HG03571 (cell line): ENCODE measurements around the gene BPI.
"Not testable (repeated sequence)": the region's sequence is repeated elsewhere in the genome, so short reads cannot be mapped to it uniquely, and the experiment has no call there.

Experiments
- ATAC-seq: cut with Tn5 transposase; IDR thresholded peaks from one replicate; pipeline ENCODE4 v1.9.1; 2021; ENCODE audit not compliant: unreplicated experiment

The BPI gene

GRCh38 chr20:38302786-38303185 lies 1.2 kb upstream of the BPI start:
- no peak for ATAC-seq

DNA sequence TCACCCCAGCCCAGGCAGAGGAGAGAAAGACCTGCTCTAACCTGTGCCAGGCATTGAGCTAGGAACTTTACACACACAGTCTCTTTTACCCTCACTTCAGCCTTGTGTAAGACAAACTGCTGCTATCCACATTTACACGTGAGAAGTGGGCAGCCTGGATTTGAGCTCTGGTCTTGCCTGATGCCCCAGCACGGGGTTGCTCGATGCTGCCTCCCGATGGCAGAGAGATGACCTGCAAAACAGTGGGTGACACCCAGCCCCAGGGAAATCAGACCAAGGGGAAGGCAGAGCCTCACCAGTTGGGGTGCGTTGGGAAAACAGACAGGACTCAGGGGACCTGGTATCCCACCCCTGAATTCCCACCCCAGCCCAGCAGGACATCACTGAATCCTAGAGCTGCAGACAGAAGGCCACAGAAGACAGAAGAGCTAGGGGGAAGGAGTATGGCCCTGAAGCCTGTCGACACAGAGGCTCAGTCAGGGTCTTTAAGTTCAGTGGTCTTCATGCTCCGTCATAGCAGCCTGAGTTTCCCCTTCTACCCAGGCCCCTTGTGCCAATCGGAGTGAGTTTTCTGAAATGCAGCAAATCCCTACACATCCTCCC lies 990 bp downstream of the BPI start:
- no peak for ATAC-seq

DNA sequence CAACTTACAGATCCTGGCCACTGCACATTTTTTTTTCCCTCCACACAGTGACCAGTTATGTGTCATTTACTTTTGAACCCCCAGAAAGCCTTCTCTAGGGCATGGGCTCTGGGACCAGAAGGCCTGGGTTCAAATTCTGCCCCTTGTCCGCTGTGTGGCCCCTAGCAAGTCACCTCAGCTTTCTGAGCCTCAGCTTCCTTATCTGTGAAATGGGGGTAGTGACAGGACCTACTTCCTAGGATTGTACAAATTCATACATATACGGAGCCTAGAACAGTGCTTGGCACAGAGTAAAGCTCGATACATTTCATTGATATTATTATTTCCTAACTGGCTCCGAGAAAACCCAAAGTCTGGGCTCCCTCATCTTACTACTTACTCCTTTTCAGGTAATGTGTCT lies 1.6 kb downstream of the BPI start:
- no peak for ATAC-seq

DNA sequence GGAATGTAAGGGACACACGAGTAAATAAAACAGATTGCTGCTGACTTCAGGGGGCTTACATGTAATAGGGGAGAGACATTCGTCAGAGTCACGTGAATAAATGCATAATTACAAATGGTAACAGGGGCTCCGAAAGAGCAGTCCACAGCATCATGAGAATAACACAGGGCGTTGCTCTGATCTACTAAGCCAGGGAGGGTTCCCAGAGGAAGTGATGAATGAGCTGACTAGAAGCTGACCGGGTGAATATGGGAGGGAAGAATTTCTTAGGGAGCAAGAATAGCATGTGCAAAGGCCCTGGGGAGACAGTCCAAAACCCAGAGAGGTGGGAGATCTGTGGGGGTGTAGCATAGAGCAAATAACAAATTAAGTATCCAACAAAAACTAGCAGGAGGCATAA lies 2.4 kb downstream of the BPI start:
- no peak for ATAC-seq

GRCh38 chr20:38307371-38308046 lies 3.6 kb downstream of the BPI start:
- no peak for ATAC-seq

DNA sequence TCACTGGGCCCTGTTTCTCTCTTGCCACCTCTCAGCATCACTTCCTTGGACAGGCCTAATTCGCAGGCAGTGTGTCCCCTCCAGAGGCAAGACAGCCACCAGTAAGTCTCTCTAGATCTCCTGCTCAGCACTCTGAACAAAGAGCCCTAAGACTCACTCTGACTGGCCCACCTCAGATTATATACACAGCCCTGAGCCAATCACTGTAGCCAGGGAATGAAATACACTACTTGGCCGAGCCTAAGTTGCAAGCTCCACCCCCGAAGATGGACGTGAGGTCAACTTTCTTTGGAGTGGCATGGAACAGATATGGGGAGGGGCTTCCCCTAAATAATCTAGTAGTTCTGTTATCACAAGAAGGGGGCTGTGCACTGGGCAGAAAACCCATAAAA lies 4.1 kb downstream of the BPI start:
- no peak for ATAC-seq

GRCh38 chr20:38308447-38308846 lies 4.5 kb downstream of the BPI start:
- no peak for ATAC-seq

- no peak for ATAC-seq
Observed at GRCh38 chr20:38311091-38311490, 7.1 kb downstream of the BPI start.

- ATAC-seq = no peak
Observed at GRCh38 chr20:38311491-38311890, 7.5 kb downstream of the BPI start.

- no peak for ATAC-seq
Observed at GRCh38 chr20:38313676-38314075, 9.7 kb downstream of the BPI start.

DNA sequence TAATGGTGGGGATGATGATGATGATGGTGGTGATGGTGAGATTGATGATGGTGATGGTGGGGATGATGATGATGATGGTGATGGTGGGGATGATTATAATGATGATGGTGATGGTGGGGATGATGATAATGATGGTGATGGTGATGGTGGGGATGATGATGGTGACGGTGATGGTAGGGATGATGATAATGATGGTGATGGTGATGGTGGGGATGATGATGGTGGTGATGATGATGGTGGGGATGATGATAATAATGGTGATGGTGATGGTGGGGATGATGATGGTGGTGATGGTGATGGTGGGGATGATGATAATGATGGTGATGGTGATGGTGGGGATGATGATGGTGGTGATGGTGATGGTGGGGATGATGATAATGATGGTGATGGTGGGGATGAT lies 10.4 kb downstream of the BPI start:
- not testable (repeated sequence) for ATAC-seq

DNA sequence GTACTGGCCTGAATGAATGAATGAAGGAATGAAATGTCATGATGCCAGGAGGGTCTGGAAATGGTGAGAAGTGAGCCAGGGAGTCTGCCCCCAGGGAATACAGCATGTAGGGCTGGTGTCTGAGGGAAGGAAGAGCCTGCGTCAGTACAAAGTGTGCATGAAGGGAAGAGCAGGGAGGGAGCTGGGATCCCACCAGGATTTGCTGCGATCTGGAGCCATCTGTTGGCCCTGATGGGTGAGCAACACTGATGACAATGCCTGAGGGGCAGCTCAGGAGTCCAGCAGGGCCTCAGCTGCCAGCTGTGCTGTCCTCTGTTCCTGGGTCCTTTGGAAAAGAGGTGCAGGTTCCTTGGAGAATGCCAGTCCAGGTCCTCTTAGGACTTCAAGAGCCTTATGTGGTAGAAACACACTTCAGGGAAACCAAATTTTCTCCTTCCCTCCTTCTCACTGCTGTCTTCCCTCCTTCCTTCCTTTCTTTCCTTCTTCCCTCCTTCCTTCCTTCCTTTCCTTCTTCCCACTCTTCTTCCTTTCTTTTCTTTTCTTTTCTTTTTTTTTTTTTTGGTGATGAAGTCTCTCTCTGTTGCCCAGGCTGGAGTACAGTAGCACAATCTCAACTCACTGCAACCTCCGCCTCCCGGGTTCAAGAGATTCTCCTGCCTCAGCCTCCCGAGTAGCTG lies 11.5 kb downstream of the BPI start:
- ATAC-seq = no peak

GRCh38 chr20:38316341-38316740 lies 12.4 kb downstream of the BPI start:
- no peak for ATAC-seq

DNA sequence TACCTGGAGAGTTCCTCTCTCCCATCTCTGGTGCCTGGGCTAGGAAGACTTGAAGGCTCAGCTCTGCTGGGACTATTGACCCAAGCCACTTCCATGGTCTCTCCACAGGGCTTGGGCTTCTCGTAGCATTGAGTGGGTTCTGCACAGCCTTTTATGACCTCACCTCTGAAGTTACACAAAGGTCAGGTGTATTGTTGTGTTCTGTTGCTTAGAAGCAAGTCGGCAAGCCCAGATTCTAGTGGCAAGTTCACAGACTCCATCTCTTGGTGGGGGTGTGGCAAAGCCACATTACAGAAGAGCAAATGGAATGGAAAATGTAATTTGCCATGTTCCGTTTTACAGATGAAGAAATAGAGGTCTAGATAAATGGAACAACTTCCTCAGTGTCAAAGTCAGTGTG lies 13.5 kb downstream of the BPI start:
- ATAC-seq = no peak

DNA sequence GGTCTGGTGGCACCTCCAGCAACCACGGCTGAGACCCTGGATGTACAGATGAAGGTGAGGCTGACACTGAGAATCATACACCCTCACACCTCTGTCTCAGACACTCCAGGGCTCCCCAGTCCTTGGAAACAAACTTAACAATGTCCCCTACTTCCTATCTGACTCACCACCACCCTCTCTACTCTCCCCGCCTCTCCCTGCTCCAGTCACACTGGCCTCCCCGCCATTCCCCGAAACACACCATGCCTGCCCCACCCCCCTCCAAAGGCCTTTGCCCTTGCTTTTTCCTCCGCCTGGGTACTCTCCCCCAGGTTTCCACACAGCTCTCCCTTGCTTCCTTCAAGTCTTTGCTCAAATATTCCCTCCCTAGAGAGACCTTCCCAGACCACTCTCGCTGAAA lies 16.3 kb downstream of the BPI start:
- ATAC-seq = no peak

GRCh38 chr20:38321959-38322598 lies 18.1 kb downstream of the BPI start:
- ATAC-seq = no peak

- no peak for ATAC-seq
Observed at GRCh38 chr20:38324159-38324558, 20.2 kb downstream of the BPI start.

DNA sequence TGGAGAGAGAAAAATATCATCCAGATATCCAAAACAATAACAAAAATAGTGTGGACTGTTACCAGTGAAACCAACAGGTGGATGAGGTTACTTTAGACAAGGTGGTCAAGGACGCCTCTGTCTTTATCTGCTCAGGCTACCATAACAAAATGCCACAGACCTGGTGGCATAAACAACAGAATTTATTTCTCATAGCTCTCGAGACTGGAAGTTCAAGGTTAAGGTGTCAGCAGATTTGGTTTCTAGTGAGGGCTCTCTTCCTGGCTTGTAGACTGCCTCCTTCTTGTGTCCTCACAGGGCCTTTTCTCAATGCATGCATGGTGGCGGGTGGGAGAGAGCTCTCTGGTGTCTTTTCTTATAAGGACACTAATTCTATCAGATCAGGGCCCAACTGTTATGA lies 21.2 kb downstream of the BPI start:
- no peak for ATAC-seq

- ATAC-seq = no peak
Observed at GRCh38 chr20:38325905-38326304, 21.9 kb downstream of the BPI start.

DNA sequence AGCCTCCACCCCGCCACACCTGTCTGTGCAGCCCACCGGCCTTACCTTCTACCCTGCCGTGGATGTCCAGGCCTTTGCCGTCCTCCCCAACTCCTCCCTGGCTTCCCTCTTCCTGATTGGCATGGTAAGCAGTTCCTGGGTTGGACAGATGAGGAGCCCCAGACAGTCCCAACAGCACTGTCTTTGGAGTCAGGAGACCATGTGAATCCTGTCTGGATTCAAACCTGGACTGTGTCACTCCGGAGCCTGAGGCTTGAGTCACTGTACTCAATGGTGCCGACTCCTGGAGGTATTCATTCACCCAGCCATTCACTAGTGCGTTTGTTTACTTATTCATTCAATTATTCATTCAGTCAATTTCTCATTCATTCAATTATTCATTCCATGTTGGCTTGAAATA lies 22.4 kb downstream of the BPI start:
- ATAC-seq = no peak

DNA sequence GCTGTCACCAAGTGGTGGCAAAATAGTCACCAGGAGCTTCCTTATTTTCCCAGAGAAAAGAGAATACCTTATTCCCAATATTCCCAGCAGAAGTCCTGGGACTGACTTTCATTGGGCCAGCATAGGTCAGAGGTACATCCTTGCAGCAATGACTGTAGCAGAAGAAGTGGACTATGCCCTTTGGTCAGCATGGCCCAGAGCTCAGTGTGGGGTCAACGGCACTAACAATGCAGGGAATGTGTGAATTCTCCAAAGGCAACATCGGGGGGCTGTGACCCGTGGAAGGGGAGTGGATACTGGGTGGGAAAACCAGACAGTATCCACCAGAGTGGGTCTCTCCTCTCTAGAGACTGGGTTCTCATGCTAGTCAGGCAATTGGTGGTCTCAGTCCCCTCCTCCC lies 26.7 kb downstream of the BPI start:
- no peak for ATAC-seq

- no peak for ATAC-seq
Observed at GRCh38 chr20:38331245-38331644, 27.3 kb downstream of the BPI start.
